Hematopoietic multipotent progenitor cell treated with erythropoietin and hydrocortisone succinate and interleukin-3 and kit ligand, for 15 days (in vitro differentiated cells): Measurements from ENCODE around the gene GRIK5.
A peak's percentile ranks its signal among the peaks of the same experiment; 100 is the strongest.
"Not testable (repeated sequence)": the region's sequence is repeated elsewhere in the genome, so short reads cannot be mapped to it uniquely, and the experiment has no call there.

ENCODE experiments used
- DNase-seq: peaks from one replicate; pipeline ENCODE4 v3.0.0-alpha.2; 2015; ENCODE audit warnings: low spot score

Gene GRIK5

GRCh38 chr19:42051166-42052115 is 18.6 kb downstream of the GRIK5 start:
- DNase-seq: no peak

- no peak for DNase-seq
Observed at GRCh38 chr19:42048992-42049391, 21.0 kb downstream of the GRIK5 start.

- DNase-seq: no peak
Observed at GRCh38 chr19:42045575-42045974, 24.4 kb downstream of the GRIK5 start.

- no peak for DNase-seq
Observed at GRCh38 chr19:42042455-42043170, 27.4 kb downstream of the GRIK5 start.

GRCh38 chr19:42040491-42040890 is 29.5 kb downstream of the GRIK5 start:
- not testable (repeated sequence) for DNase-seq

GRCh38 chr19:42040031-42040430 is 30.0 kb downstream of the GRIK5 start:
- no peak for DNase-seq

- no peak for DNase-seq
Observed at GRCh38 chr19:42038666-42039065, 31.3 kb downstream of the GRIK5 start.

GRCh38 chr19:42037649-42038048 is 32.4 kb downstream of the GRIK5 start:
- no peak for DNase-seq

- DNase-seq: peak; percentile 63
Observed at GRCh38 chr19:42034640-42035391, 35.2 kb downstream of the GRIK5 start.

GRCh38 chr19:42033413-42033812 is 36.6 kb downstream of the GRIK5 start:
- no peak for DNase-seq

- DNase-seq: no peak
Observed at GRCh38 chr19:42032431-42032830, 37.6 kb downstream of the GRIK5 start.

- no peak for DNase-seq
Observed at GRCh38 chr19:42030645-42031440, 39.2 kb downstream of the GRIK5 start.

GRCh38 chr19:42028304-42029216 is 41.4 kb downstream of the GRIK5 start:
- DNase-seq: peak; percentile 34

- DNase-seq: no peak
Observed at GRCh38 chr19:42024622-42025111, 45.3 kb downstream of the GRIK5 start.

- DNase-seq: no peak
Observed at GRCh38 chr19:42023943-42024260, 46.1 kb downstream of the GRIK5 start.

- DNase-seq: no peak
Observed at GRCh38 chr19:42023121-42023942, 46.7 kb downstream of the GRIK5 start.

- no peak for DNase-seq
Observed at GRCh38 chr19:42022616-42023015, 47.4 kb downstream of the GRIK5 start.

- no peak for DNase-seq
Observed at GRCh38 chr19:42021185-42021584, 48.8 kb downstream of the GRIK5 start.

GRCh38 chr19:42018503-42019193 is 51.4 kb downstream of the GRIK5 start:
- no peak for DNase-seq
